Measurements from ENCODE around the gene SMIM45.

- TF ChIP-seq, protein P1, sequence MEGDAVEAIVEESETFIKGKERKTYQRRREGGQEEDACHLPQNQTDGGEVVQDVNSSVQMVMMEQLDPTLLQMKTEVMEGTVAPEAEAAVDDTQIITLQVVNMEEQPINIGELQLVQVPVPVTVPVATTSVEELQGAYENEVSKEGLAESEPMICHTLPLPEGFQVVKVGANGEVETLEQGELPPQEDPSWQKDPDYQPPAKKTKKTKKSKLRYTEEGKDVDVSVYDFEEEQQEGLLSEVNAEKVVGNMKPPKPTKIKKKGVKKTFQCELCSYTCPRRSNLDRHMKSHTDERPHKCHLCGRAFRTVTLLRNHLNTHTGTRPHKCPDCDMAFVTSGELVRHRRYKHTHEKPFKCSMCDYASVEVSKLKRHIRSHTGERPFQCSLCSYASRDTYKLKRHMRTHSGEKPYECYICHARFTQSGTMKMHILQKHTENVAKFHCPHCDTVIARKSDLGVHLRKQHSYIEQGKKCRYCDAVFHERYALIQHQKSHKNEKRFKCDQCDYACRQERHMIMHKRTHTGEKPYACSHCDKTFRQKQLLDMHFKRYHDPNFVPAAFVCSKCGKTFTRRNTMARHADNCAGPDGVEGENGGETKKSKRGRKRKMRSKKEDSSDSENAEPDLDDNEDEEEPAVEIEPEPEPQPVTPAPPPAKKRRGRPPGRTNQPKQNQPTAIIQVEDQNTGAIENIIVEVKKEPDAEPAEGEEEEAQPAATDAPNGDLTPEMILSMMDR (IDR thresholded peaks at IDR 0.05), result no peak
- no peak for TF ChIP-seq POLR2A (IDR thresholded peaks at IDR 0.05)
Observed at GRCh38 chr22:41914611-41915034, 37.3 kb upstream of the SMIM45 start.
